GM18519 (cell line): ENCODE data around the gene STAP2.

Experiments
- ATAC-seq: cut with Tn5 transposase; IDR thresholded peaks from one replicate; pipeline ENCODE4 v1.9.1; 2021; ENCODE audit warnings: mild to moderate bottlenecking, moderate library complexity; ENCODE audit not compliant: unreplicated experiment, low FRiP score

Gene STAP2

GRCh38 chr19:4371247-4372164 lies 32.9 kb upstream of the STAP2 start:
- ATAC-seq: no peak

- no peak for ATAC-seq
Measured at GRCh38 chr19:4370418-4371041, 31.9 kb upstream of the STAP2 start.

GRCh38 chr19:4369888-4370260 lies 31.2 kb upstream of the STAP2 start:
- no peak for ATAC-seq

GRCh38 chr19:4369109-4369887 lies 30.7 kb upstream of the STAP2 start:
- ATAC-seq: peak; percentile 39

DNA sequence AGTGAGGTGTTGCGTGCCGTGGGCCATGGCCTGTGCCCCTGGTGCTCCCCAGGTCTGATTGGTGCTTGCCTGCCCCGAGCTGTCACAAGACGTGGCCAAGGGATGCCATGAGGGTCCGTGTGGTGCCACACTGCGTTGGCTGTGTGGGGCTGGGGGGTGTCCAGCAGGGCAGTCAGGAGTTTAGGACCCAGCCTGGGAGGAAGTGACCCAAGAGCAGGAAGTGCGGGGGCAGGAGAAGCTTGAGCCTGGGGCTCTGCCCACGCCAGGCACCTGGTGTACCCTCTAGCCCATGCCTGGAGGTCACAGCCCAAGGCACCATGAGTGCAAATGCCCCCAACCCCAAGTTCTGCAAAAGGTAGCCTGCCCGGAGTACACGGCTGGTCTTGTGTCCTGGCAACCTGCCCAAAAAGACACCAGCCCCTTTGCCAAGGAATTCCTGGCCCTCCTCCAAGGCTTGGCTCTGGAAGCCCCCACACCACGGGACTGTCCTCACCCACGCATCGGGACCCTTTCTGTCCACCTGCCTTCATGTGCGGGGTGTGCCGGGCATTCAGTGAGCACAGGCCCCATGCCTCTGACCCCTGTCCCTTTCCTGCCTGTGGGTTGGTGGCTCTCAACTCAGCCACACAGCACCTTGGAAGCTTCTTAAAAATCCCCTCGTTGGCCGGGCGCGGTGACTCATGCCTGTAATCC lies 29.6 kb upstream of the STAP2 start:
- ATAC-seq: no peak

- no peak for ATAC-seq
Measured at GRCh38 chr19:4367781-4368127, 29.1 kb upstream of the STAP2 start.

- no peak for ATAC-seq
Measured at GRCh38 chr19:4367336-4367723, 28.7 kb upstream of the STAP2 start.

DNA sequence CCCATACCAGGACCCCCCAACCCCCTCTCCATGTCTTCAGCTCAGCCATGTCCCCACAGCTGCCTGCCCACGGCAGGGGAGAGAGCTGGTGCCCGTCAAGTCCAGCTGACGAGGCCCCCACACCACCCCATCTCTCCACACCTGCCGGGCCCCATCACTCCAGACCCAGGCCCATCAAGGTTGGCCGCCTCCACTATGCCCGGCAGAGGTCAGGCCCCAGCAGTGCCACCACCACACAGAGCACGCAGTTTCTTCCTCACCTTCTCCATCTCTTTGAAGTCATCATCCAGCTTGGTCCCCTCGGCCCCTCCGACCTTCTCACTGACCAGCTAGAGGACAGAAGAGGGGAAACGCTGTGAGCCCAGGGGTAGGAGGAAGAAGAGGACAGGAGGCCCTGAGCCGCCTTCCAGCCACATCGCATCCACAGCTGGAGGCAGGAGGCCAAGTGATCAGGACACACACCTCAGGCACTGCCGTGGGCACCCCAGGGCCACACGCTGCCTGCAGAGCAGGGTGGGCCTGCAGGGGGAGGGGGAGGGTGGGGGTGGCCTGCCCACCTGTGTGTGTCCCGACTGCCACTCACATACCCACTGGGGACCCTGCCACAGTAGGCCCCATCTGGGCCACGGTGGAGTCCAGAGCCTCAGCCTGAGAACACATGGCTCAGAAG lies 28.2 kb upstream of the STAP2 start:
- ATAC-seq: no peak

DNA sequence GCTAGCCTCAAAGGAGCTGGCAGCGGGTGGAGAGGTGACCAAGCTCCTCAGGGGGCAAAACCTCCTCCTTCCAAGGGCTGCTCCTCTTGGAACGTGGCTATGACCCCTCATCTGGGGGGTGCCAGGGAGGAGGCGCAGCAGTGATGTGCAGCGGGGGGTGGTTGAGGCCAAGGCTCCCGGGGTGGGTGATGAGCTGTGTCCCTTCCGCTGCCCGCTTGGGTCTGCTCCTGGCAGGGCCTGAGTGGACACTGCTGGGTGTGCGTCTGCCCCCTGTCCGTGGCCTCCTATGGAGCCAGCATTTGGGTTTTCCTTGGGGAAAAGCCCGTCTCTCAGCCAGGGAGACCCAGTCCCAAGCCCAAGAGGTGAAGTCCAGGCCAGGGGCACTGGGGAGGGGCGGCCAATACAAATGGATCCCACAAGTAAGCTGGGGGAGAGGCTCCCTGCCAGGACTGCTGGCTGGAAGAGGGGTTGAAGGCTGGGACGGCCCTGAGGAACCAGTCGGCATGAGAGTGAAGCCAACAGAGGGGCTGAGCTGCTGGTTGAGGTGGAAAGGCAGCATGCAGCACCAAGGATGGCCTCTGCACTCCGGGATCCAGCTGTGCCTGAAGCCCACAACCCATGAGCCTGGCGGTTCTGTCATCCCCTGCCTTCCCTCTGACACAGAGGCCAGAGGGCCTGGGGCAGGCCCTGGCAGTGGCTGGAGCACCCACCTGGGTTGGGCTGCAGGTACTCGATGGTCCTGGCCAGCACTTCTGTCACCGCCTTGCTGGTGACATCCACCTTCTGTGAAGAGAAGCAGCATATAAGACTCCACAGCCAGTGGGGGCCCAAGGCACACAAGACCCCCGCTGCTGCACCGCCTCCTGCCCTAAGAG lies 27.4 kb upstream of the STAP2 start:
- ATAC-seq: no peak

DNA sequence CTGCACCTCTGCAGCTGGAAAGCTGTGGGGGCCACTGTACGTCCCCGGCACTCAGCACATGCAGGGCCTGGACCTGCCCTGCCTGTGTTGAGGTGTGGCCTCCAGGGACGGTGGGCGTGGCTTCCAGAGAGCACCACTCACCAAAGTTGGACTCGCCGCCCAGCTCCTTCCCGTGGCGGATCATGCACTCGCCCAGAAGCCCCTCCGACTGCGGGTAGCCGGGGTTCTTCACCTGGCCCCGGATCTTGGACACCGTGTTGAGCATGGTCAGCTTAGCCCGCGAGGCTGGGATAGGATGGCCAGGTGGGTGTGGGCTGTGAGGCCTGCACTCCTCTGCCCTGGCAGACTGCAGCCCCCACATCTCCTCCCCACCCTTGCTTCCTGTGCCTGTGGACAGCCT lies 26.7 kb upstream of the STAP2 start:
- ATAC-seq: no peak

- ATAC-seq: no peak
Measured at GRCh38 chr19:4363571-4364304, 25.1 kb upstream of the STAP2 start.

DNA sequence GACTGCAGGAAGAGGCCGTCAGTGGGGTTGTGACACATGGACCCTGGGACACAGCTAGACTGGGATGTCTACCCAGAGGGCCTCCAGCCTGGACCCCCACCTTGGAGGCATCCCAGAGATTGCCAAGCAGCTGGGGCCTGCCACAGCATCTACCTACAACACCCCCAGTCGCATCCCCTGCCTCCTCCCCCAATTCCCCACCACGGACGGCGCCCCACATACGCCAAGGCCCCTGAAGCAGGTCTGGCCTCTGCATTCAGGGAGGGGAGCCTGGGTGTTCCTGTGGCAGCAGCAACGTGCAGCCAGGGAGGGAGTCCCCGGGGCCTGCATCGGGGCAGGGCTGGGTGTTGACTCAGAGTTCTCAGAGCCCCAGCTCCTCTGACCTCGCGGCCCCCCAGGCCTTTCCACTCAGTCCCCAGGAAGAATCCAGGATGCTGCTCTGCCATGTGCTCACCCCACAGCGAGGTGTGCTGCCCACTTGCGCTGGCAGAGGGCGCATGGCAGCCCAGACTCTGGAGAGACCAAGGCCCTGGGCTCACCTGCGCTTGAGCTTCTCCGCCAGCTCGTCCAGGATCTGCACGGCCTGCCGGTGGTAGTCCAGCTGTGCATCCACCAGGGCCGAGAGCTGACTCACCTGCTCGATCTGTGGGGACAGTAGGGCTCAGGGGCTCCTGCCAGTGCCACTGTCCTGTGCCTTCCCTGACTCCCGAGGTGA lies 24.4 kb upstream of the STAP2 start:
- ATAC-seq: no peak

- no peak for ATAC-seq
Measured at GRCh38 chr19:4362101-4362828, 23.6 kb upstream of the STAP2 start.

GRCh38 chr19:4361152-4362046 lies 22.8 kb upstream of the STAP2 start:
- no peak for ATAC-seq

DNA sequence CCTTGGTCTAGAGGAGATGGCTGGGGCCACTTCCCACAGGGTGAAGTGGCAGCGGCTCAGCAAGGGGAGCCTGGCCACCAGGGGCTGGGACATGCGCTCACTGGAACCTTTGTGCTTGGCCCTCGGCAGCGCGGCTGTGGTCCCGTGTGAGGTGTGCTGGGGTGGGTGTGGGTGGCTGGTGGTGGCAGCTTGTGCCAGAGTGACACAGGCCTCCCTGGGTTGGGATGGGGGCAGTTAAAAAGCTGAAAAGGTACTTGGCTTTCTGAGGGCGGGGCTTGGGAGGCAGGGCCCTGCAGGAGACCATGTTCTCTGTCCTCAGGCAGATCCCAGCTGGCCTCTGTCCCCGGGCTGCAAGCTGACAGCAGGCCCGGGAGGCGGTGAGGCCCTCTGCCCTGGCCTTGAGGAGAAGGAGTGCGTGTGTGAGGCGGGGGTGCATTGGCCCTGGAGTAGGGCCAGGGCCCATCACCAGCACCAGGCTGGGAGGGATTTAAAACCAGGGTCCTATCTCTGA lies 22.1 kb upstream of the STAP2 start:
- ATAC-seq: no peak

DNA sequence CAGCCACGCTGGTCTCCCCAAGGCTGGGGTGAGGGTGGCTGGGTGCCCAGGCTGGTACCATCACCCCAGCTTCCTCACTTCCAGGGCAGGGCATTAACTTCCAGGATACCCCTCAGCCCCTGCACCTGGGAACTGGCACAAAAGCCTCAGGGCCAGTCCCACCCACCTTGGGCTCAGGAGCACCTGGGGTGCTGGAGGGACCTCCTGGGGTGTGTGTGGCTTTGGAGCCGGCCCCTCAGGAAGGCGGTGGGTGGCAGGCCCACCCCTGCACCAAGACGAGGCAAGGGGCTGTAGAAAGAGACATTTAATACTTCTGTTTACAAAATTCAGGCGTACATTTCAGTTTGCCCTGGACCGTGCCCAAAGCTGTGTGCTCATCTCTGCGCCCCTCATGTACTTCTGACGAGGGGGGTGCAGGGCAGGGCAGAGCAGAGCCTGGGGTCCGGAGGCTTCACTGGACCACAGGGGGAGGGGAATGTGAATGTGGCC lies 21.5 kb upstream of the STAP2 start:
- no peak for ATAC-seq
